Karpas-422 (cell line): ENCODE data around the gene NEK5. TPM values are rescaled to one million over a fixed set of nuclear protein-coding genes. Genes with fewer than 3 reads are reported as not detected.
"Not testable (repeated sequence)": the region's sequence is repeated elsewhere in the genome, so short reads cannot be mapped to it uniquely, and the experiment has no call there.

Source experiments
- DNase-seq: peaks from one replicate; pipeline ENCODE4 v3.0.0-alpha.2; 2015
- H2AFZ ChIP-seq: fragments of 200-600 bp; sonication (generic); 2 replicates; pipeline ENCODE4 v1.6.1; 2014; ENCODE audit warnings: antibody characterized with exemption, low read length, mixed read lengths
- H3K27ac ChIP-seq: fragments of 200-600 bp; sonication (generic); 2 replicates; pipeline ENCODE4 v1.5.1; 2014; ENCODE audit warnings: mild to moderate bottlenecking, low read length, moderate library complexity
- H3K27me3 ChIP-seq: fragments of 200-600 bp; sonication (generic); 2 replicates; pipeline ENCODE4 v1.6.1; 2014; ENCODE audit warnings: low read length, mixed read lengths
- H3K36me3 ChIP-seq: fragments of 200-600 bp; sonication (generic); 2 replicates; pipeline ENCODE4 v1.6.1; 2014; ENCODE audit warnings: low read length, mixed read lengths; ENCODE audit not compliant: insufficient read depth
- H3K4me1 ChIP-seq: fragments of 200-600 bp; sonication (generic); 2 replicates; pipeline ENCODE4 v1.6.1; 2014; ENCODE audit warnings: mild to moderate bottlenecking, low read length, mixed read lengths
- H3K4me2 ChIP-seq: fragments of 200-600 bp; sonication (generic); 2 replicates; pipeline ENCODE4 v1.6.1; 2014; ENCODE audit warnings: low read length, low read depth, mild to moderate bottlenecking; ENCODE audit not compliant: poor library complexity, severe bottlenecking
- H3K4me3 ChIP-seq: fragments of 200-600 bp; sonication (generic); 2 replicates; pipeline ENCODE4 v1.5.1; 2014; ENCODE audit warnings: mild to moderate bottlenecking, antibody characterized with exemption, low read length, mixed read lengths
- H3K79me2 ChIP-seq: fragments of 200-600 bp; sonication (generic); 2 replicates; pipeline ENCODE4 v1.6.1; 2014; ENCODE audit warnings: mild to moderate bottlenecking, low read length, mixed read lengths
- H3K9ac ChIP-seq: fragments of 200-600 bp; sonication (generic); 2 replicates; pipeline ENCODE4 v1.6.0; 2014; ENCODE audit warnings: low read length
- H3K9me2 ChIP-seq: fragments of 200-600 bp; sonication (generic), shearing (Covaris generic); replicated peaks from 2 replicates; pipeline ENCODE4 v1.6.0; 2014; ENCODE audit warnings: mild to moderate bottlenecking, low read length, moderate library complexity; ENCODE audit not compliant: insufficient read depth
- H3K9me3 ChIP-seq: fragments of 300-700, 200-600 bp; sonication (generic); 2 replicates; pipeline ENCODE4 v1.6.1; 2014; ENCODE audit warnings: low read length, mixed read lengths
- H4K20me1 ChIP-seq: fragments of 200-600 bp; sonication (generic); 2 replicates; pipeline ENCODE4 v1.6.1; 2014; ENCODE audit warnings: mild to moderate bottlenecking, antibody characterized with exemption, low read length, low read depth; ENCODE audit not compliant: insufficient read depth
- total RNA-seq: library from RNA; depleted of rRNA; stranded (reverse); fragments of >200 nt; shearing (Covaris generic); gene quantifications from 2 replicates; pipeline ENCODE4 v1.2.3, GENCODE V29; 2014; ENCODE audit warnings: low replicate concordance; rRNA removed

The NEK5 gene
- total RNA-seq: not detected in 2 replicates

GRCh38 chr13:52128714-52129700, at the start of gene NEK5:
Gene NEK5 (minus strand): TSS chr13:52129073. CDS start chr13:52127482, 1,591 bp downstream.
- H3K4me1 ChIP-seq: peaks cover 8% of the 10 kb centered on the region
- no peak within 1 kb of the TSS for H3K27ac ChIP-seq
- no peak within 1 kb of the TSS; the same call in 1 of the 2 replicates for H3K9ac ChIP-seq
- no peaks in the 10 kb centered on the region for H3K9me2 ChIP-seq
- DNase-seq: peak; percentile 49
- H2AFZ ChIP-seq: no peak within 1 kb of the TSS
- peak within 1 kb of the TSS; percentile 60 for H3K4me2 ChIP-seq
- no peaks in the 10 kb centered on the region for H3K79me2 ChIP-seq
- peak within 1 kb of the TSS; percentile 55 for H3K4me3 ChIP-seq
- H3K36me3 ChIP-seq: no peaks in the 10 kb centered on the region
- no peaks in the 10 kb centered on the region for H4K20me1 ChIP-seq
- no peaks in the 10 kb centered on the region for H3K27me3 ChIP-seq
- H3K9me3 ChIP-seq: no peaks in the 10 kb centered on the region

- H3K9ac ChIP-seq: no peak overlapping the region
- DNase-seq: no peak
- H3K4me1 ChIP-seq: no peaks in the 10 kb centered on the region
- H3K27ac ChIP-seq: no peak overlapping the region
- no peak overlapping the region for H2AFZ ChIP-seq
- H4K20me1 ChIP-seq: no peaks in the 10 kb centered on the region
- no peak overlapping the region for H3K4me3 ChIP-seq
- H3K27me3 ChIP-seq: no peaks in the 10 kb centered on the region
- H3K9me2 ChIP-seq: no peaks in the 10 kb centered on the region
- H3K4me2 ChIP-seq: no peak overlapping the region
- H3K79me2 ChIP-seq: no peaks in the 10 kb centered on the region
- peaks cover 25% of the 10 kb centered on the region; the same call in 1 of the 2 replicates for H3K36me3 ChIP-seq
- H3K9me3 ChIP-seq: no peaks in the 10 kb centered on the region
Measured at GRCh38 chr13:52177276-52177675, 48.4 kb upstream of the NEK5 start.

- not testable (repeated sequence) for H3K4me3 ChIP-seq, H3K4me1 ChIP-seq, H3K9ac ChIP-seq, H3K9me2 ChIP-seq, H3K27me3 ChIP-seq, DNase-seq, H3K27ac ChIP-seq, H2AFZ ChIP-seq, H3K4me2 ChIP-seq, H3K79me2 ChIP-seq, H3K9me3 ChIP-seq, H4K20me1 ChIP-seq
- H3K36me3 ChIP-seq: peaks cover 24% of the 10 kb centered on the region; the same call in 1 of the 2 replicates
Measured at GRCh38 chr13:52173970-52174369, 45.1 kb upstream of the NEK5 start.

GRCh38 chr13:52173373-52173772, 44.5 kb upstream of the NEK5 start:
- H3K4me1 ChIP-seq: no peaks in the 10 kb centered on the region
- no peak overlapping the region for H3K9ac ChIP-seq
- H3K4me2 ChIP-seq: no peak overlapping the region
- no peak overlapping the region for H3K4me3 ChIP-seq
- H3K36me3 ChIP-seq: peaks cover 23% of the 10 kb centered on the region; the same call in 1 of the 2 replicates
- H3K27me3 ChIP-seq: no peaks in the 10 kb centered on the region
- H3K9me2 ChIP-seq: no peaks in the 10 kb centered on the region
- H3K27ac ChIP-seq: no peak overlapping the region
- no peaks in the 10 kb centered on the region for H3K9me3 ChIP-seq
- no peaks in the 10 kb centered on the region for H4K20me1 ChIP-seq
- no peak for DNase-seq
- H2AFZ ChIP-seq: no peak overlapping the region
- no peaks in the 10 kb centered on the region for H3K79me2 ChIP-seq

GRCh38 chr13:52171686-52172085, 42.8 kb upstream of the NEK5 start:
- not testable (repeated sequence) for H3K9ac ChIP-seq, H3K4me3 ChIP-seq, H3K4me1 ChIP-seq, H3K27ac ChIP-seq, H3K79me2 ChIP-seq, H3K27me3 ChIP-seq, H3K9me2 ChIP-seq, H3K4me2 ChIP-seq, H4K20me1 ChIP-seq, DNase-seq, H3K9me3 ChIP-seq, H2AFZ ChIP-seq
- H3K36me3 ChIP-seq: peaks cover 15% of the 10 kb centered on the region; the same call in 1 of the 2 replicates

- H3K27me3 ChIP-seq, H3K4me3 ChIP-seq, H4K20me1 ChIP-seq, H3K4me2 ChIP-seq, H3K27ac ChIP-seq, H3K9me3 ChIP-seq, H3K4me1 ChIP-seq, DNase-seq, H3K79me2 ChIP-seq, H3K9me2 ChIP-seq, H2AFZ ChIP-seq, H3K9ac ChIP-seq: not testable (repeated sequence)
- H3K36me3 ChIP-seq: peaks cover 15% of the 10 kb centered on the region; the same call in 1 of the 2 replicates
Measured at GRCh38 chr13:52170828-52171391, 42.0 kb upstream of the NEK5 start.

GRCh38 chr13:52169839-52170238, 41.0 kb upstream of the NEK5 start:
- Histone ChIP-seq H3K36me3 (peaks cover 15% of the 10 kb centered on the region; the same call in 1 of the 2 replicates), H3K4me2 (no peak overlapping the region), H3K27ac (no peak overlapping the region)

GRCh38 chr13:52165411-52165810, 36.5 kb upstream of the NEK5 start:
- Histone ChIP-seq H3K79me2 (no peaks in the 10 kb centered on the region), H3K4me2 (no peak overlapping the region), H3K9ac (no peak overlapping the region), H3K36me3 (peaks cover 4% of the 10 kb centered on the region; the same call in 1 of the 2 replicates), H3K4me3 (no peak overlapping the region), H3K4me1 (no peaks in the 10 kb centered on the region), H4K20me1 (no peaks in the 10 kb centered on the region), H3K9me2 (no peaks in the 10 kb centered on the region), H3K27ac (no peak overlapping the region), H3K9me3 (no peaks in the 10 kb centered on the region), H3K27me3 (no peaks in the 10 kb centered on the region), H2AFZ (no peak overlapping the region)
- no peak for DNase-seq

More at GRCh38 chr13:52169839-52170238, 41.0 kb upstream of the NEK5 start:
- H3K4me3 ChIP-seq: no peak overlapping the region
- no peak overlapping the region for H3K9ac ChIP-seq
- H3K9me3 ChIP-seq: no peaks in the 10 kb centered on the region
- H3K9me2 ChIP-seq: no peaks in the 10 kb centered on the region
- no peak for DNase-seq
- no peak overlapping the region for H2AFZ ChIP-seq
- no peaks in the 10 kb centered on the region for H3K27me3 ChIP-seq
- no peaks in the 10 kb centered on the region for H4K20me1 ChIP-seq
- H3K79me2 ChIP-seq: no peaks in the 10 kb centered on the region
- no peaks in the 10 kb centered on the region for H3K4me1 ChIP-seq
